Diencephalon (tissue), 1 donor: ENCODE data around the gene GSPT1. TPM values are rescaled to one million over a fixed set of nuclear protein-coding genes. Genes with fewer than 3 reads are reported as not detected.

ENCODE experiments used
- small RNA-seq: library from RNA; depleted of rRNA; stranded (forward); fragments of <200 nt; gene quantifications from one replicate; pipeline ENCODE3, GENCODE V24; 2014
- total RNA-seq: library from RNA; depleted of rRNA; stranded (reverse); fragments of >200 nt; gene quantifications from one replicate; pipeline ENCODE4 v1.2.3, GENCODE V29; 2014

GSPT1 gene
- 71.3 TPM for total RNA-seq

GRCh38 chr16:11915644-11916523 is at the start of gene GSPT1:
Gene GSPT1 (minus strand): TSS chr16:11915956. CDS start chr16:11915720, 236 bp downstream.

GRCh38 chr16:11964761-11965551 is 49.2 kb upstream of the GSPT1 start, which contains the start of gene TNFRSF17:
Gene TNFRSF17 (plus strand): TSS chr16:11965210. CDS start chr16:11965325, 115 bp downstream.

GRCh38 chr16:11941945-11942344 is 26.2 kb upstream of the GSPT1 start, which contains the start of gene NPIPB2:
Gene NPIPB2 (minus strand): TSS chr16:11942045. CDS start chr16:11942045, 0 bp downstream.

DNA sequence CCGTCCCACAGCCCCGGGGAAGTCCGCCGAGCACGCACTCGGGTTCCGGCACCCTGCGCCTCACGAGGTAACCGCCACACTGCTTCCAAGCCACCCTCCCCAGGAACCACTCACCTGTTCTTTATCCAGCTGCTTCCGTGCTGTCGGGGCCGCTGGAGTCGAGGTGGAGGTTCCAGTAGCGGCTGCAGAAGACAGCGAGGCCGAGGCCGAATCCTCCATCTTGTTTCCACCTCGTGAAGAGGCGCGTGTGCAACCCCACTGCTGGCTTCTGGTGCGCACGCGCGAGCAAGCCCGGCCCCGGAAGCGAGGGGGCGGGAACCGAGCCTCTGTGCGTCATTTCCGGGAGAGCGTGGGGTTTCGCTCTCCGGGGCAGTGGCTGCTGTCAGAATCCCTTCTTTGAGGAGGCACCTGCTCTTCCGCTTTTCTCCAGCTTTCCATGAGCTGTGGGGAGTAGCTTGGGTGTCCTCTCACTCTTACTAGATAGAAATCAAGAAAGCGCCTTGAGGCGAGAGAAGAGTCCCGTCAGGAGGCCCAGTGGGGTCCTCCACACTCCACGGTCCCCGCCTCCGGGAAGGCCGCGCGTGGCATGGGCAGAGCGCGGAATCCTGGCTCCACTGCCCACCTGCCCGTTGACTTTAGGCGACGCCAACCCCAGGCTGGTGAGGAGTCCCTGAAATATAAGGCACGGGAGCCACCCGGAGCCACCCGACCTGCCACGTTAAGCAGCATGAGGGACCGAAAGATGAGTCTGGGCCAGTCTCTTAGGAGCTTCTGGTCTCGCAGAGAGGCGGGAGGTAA is 64.3 kb downstream of the GSPT1 start, which contains the start of gene RSL1D1:
Gene RSL1D1, minus strand, starts transcription at position 249 of the 798 bp plus-strand sequence. Its CDS starts 30 bp downstream, at position 219.

Small RNA genes lying within 50 kb of the gene (small RNA-seq; reads per million reads assigned to genes)
- gene AC007216.5 (not detected), gene COX6CP1 (0.10 reads per million)

Other genes starting within 250 kb of the GSPT1 start
- 184 TPM for gene SNN, start 247.5 kb downstream of the GSPT1 start, total RNA-seq
- 21.9 TPM for gene TXNDC11, start 173.1 kb downstream of the GSPT1 start, total RNA-seq
- 53.5 TPM for gene ZC3H7A, start 118.7 kb downstream of the GSPT1 start, total RNA-seq
- gene RSL1D1, start 64.4 kb downstream of the GSPT1 start, total RNA-seq: 47.3 TPM
- gene NPIPB2, start 26.1 kb upstream of the GSPT1 start, total RNA-seq: 3.9 TPM
- gene TNFRSF17, start 49.3 kb upstream of the GSPT1 start, total RNA-seq: 3.9 TPM
- gene SNX29, start 60.8 kb upstream of the GSPT1 start, total RNA-seq: 22.4 TPM